Vagina (tissue), 2 donors: ENCODE data around the gene RPL22. TPM values are rescaled to one million over a fixed set of nuclear protein-coding genes. Genes with fewer than 3 reads are reported as not detected.

Experiments used
- DNase-seq, 2 donors: peaks; one replicate each; pipeline ENCODE4 v3.0.0-alpha.2; 2017; ENCODE audit errors: extremely low spot score in 2 of 2
- H3K27ac ChIP-seq: fragments of 200-600 bp; sonication (generic); one replicate; pipeline ENCODE4 v1.5.1; 2019
- H3K27me3 ChIP-seq: fragments of 200-600 bp; sonication (generic); one replicate; pipeline ENCODE4 v1.5.1; 2019
- H3K36me3 ChIP-seq, 2 donors: fragments of 200-600 bp; sonication (generic); one replicate each; pipeline ENCODE4 v1.5.1; 2017 to 2019
- H3K4me1 ChIP-seq: fragments of 200-600 bp; sonication (generic); one replicate; pipeline ENCODE4 v1.5.1; 2019
- H3K4me3 ChIP-seq, 2 donors: fragments of 200-600 bp; sonication (generic); 1 replicate in 1 of 2; 2 replicates in 1 of 2; pipeline ENCODE4 v1.5.1; 2016 to 2019
- H3K9me3 ChIP-seq: fragments of 200-600 bp; sonication (generic); one replicate; pipeline ENCODE4 v1.5.1; 2019
- POLR2A ChIP-seq, 2 donors: fragments of 450-650 bp; IDR thresholded peaks; one replicate each; pipeline ENCODE4 v1.6.1; 2017; ENCODE audit warnings: antibody characterized with exemption in 2 of 2, mild to moderate bottlenecking in 2 of 2, moderate library complexity in 2 of 2
- POLR2AphosphoS5 ChIP-seq, 2 donors: sonication (generic); formaldehyde crosslinking; IDR thresholded peaks; one replicate each; pipeline ENCODE4 v1.9.0; 2017; ENCODE audit warnings: antibody characterized with exemption in 2 of 2, mild to moderate bottlenecking in 2 of 2, low read depth in 1 of 2; ENCODE audit not compliant: insufficient read depth in 1 of 2
- intact Hi-C: fragments of 100-400 bp; cut with DNase I; formaldehyde crosslinking; loops from one replicate; pipeline ENCODE4 v1.15.1; 2023
- total RNA-seq: library from RNA; depleted of rRNA; stranded (reverse); fragments of >200 nt; gene quantifications from one replicate; pipeline ENCODE4 v1.2.3, GENCODE V29; 2016
- TF ChIP-seq, protein P1 (sequence below), 3 experiments: fragments of 450-650 bp in 2 of 3; fragments of 200-600 bp in 1 of 3; sonication (generic) in 1 of 3; IDR thresholded peaks; one replicate each; pipeline ENCODE4 v1.5.1; 2017 to 2019; ENCODE audit warnings: antibody characterized with exemption in 3 of 3, mild to moderate bottlenecking in 2 of 3, moderate library complexity in 2 of 3

Gene RPL22
- total RNA-seq, 1 donor from 2014 or later = 154 TPM

DNA sequence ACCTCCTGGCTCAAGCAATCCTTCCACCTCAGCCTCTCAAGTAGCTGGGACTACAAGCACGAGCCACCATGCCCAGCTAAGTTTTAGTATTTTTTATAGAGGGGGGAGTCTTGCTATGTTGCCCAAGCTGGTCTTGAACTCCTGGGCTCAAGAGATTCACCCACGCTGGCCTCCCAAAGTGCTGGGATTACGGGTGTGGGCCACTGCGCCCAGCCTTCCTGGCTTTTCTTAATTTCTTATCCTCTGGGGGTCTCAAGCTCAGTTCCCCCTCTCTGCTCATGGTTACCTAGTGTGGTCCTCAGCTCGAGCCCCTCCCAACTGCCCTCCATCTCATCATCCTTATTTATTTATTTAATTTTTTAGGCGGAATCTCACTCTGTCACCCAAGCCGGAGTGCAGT lies 2.9 kb upstream of the RPL22 start:
- Histone ChIP-seq H3K36me3 (peaks cover 0 to 2% of the 10 kb centered on the region in 2 donors), H3K4me1 (peaks cover 55% of the 10 kb centered on the region), H3K4me3 (no peak overlapping the region), H3K27ac (no peak overlapping the region), H3K9me3 (no peaks in the 10 kb centered on the region), H3K27me3 (no peaks in the 10 kb centered on the region)
- intact Hi-C loops = no loop called here
- TF ChIP-seq POLR2A (IDR thresholded peaks at IDR 0.05) (no peak), POLR2AphosphoS5 (IDR thresholded peaks at IDR 0.05; ENCODE audit: insufficient read depth in 1 of 2, low read depth in 1 of 2) (no peak)
- TF ChIP-seq, protein P1, sequence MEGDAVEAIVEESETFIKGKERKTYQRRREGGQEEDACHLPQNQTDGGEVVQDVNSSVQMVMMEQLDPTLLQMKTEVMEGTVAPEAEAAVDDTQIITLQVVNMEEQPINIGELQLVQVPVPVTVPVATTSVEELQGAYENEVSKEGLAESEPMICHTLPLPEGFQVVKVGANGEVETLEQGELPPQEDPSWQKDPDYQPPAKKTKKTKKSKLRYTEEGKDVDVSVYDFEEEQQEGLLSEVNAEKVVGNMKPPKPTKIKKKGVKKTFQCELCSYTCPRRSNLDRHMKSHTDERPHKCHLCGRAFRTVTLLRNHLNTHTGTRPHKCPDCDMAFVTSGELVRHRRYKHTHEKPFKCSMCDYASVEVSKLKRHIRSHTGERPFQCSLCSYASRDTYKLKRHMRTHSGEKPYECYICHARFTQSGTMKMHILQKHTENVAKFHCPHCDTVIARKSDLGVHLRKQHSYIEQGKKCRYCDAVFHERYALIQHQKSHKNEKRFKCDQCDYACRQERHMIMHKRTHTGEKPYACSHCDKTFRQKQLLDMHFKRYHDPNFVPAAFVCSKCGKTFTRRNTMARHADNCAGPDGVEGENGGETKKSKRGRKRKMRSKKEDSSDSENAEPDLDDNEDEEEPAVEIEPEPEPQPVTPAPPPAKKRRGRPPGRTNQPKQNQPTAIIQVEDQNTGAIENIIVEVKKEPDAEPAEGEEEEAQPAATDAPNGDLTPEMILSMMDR (IDR thresholded peaks at IDR 0.05) = no peak
- no peak for DNase-seq

DNA sequence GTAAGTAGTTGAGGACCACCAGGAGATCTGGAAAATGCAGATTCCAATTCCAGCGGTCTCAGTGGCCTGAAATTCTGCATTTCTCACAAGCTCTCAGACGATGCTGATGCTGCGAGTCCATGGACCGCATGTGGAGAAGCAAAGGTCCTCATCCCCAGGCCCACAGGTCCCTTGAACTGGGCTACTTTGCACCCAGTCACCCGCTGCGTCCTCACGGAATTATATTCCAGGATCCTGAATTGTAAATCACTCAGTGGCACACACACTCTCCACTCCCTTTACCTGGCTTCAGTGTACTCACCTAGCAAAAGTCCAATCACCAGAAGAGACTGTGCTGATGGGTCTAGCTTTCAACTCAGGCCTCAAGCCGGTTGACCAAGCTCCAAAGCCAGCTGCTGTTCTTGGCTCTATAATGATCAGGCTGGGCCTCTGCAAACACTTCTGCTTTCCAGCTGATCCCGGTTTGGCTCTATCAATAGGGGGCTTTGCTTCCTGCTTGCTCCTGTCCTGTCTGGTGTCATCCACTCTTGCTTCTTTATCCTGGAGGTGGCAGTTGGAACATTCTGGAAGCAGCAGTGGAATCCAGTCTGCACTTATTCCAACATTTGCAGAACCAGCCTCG lies 904 bp upstream of the RPL22 start:
- TF ChIP-seq POLR2A (IDR thresholded peaks at IDR 0.05) (no peak), POLR2AphosphoS5 (IDR thresholded peaks at IDR 0.05; ENCODE audit: insufficient read depth in 1 of 2, low read depth in 1 of 2) (no peak)
- TF ChIP-seq, protein P1 (IDR thresholded peaks at IDR 0.05) = no peak
- Histone ChIP-seq H3K27ac (peak overlapping the region; percentile 64), H3K4me3 (peak overlapping the region; percentile 92 to 100), H3K9me3 (no peaks in the 10 kb centered on the region), H3K27me3 (no peaks in the 10 kb centered on the region), H3K4me1 (peaks cover 43% of the 10 kb centered on the region), H3K36me3 (peaks cover 0 to 22% of the 10 kb centered on the region in 2 donors)
- intact Hi-C loops = no loop called here
- no peak for DNase-seq

DNA sequence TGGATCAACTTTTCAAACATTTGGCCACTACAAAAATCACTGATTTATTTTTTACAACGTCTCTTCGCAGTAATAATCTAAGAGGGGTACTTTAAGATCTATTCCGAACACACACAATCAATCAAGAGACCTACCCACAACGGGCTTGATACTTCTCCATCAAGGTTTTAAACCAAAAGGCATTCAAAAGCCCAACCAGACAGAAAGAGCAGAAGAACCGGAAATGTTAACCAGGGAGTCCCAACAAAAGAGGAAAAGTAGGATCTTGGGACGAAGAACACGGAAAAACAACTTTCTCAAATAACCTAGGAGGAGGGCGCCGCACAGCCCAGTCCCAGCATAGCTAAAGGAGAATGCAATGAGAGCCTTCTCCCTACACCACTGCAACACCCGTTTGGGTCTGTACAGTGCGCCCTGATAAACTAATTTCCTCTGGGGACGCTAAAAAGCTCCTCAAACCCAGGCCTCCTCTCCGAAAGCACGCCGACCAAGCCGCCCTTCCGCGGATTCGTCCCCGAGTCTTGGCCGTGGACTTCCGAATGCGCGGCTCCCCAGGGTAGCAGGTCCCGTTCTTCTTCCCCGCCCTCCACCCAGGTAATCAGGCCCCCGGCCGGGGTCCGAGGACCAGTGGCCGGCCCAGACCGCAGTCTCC lies 623 bp downstream of the RPL22 start:
- H3K9me3 ChIP-seq = no peaks in the 10 kb centered on the region
- H3K27ac ChIP-seq = peak overlapping the region; percentile 64
- H3K4me1 ChIP-seq = peaks cover 33% of the 10 kb centered on the region
- H3K27me3 ChIP-seq = no peaks in the 10 kb centered on the region
- TF ChIP-seq POLR2A (IDR thresholded peaks at IDR 0.05) = no peak
- TF ChIP-seq, protein P1 (IDR thresholded peaks at IDR 0.05) = no peak
- TF ChIP-seq POLR2AphosphoS5 (IDR thresholded peaks at IDR 0.05; ENCODE audit: insufficient read depth in 1 of 2, low read depth in 1 of 2) = no peak
- intact Hi-C loops = loop anchor here (5.0 kb wide), 1 partner anchor 206 kb away; the partner anchor contains the start of gene NPHP4
- peaks cover 0 to 37% of the 10 kb centered on the region in 2 donors for H3K36me3 ChIP-seq
- no peak for DNase-seq
- peak overlapping the region; percentile 92 to 100 for H3K4me3 ChIP-seq

DNA sequence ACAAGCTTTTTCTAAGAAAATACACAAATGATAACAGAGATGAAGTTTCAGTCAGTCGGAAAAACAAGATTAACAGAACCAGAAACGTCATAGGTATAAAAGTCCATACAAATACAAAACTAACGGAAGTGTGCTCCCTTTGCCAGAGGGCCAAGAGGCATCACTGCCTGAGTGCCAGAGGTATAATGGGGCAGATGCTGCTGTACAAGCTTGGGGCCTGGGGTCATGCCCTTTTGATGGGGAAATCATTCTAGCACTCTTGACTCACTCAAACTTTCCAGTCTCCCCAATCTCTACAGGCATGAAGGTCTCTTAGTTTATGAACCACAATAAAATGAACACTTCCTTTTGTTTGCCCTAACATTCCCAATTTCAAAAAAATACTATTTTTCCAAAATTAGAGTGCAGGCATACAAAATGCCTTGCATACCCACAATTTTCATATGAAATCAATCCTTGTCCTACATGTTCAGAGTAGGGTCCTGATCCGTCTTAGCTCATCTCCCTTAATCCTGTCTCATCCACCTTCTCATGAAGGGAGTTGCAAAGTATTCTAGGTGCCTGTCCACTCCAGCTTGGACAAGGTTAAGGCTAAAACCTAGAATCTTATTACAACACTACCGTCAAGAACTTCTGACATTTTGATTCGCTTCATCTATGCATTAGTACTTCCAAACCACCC lies 1.5 kb downstream of the RPL22 start:
- no peaks in the 10 kb centered on the region for H3K9me3 ChIP-seq
- peaks cover 0 to 46% of the 10 kb centered on the region in 2 donors for H3K36me3 ChIP-seq
- H3K27me3 ChIP-seq = no peaks in the 10 kb centered on the region
- peaks cover 33% of the 10 kb centered on the region for H3K4me1 ChIP-seq
- H3K4me3 ChIP-seq = peak overlapping the region; percentile 92 to 100
- TF ChIP-seq POLR2A (IDR thresholded peaks at IDR 0.05) = no peak
- no peak overlapping the region for H3K27ac ChIP-seq
- DNase-seq = no peak
- intact Hi-C loops = loop anchor here (5.0 kb wide), 1 partner anchor 206 kb away; the partner anchor contains the start of gene NPHP4

DNA sequence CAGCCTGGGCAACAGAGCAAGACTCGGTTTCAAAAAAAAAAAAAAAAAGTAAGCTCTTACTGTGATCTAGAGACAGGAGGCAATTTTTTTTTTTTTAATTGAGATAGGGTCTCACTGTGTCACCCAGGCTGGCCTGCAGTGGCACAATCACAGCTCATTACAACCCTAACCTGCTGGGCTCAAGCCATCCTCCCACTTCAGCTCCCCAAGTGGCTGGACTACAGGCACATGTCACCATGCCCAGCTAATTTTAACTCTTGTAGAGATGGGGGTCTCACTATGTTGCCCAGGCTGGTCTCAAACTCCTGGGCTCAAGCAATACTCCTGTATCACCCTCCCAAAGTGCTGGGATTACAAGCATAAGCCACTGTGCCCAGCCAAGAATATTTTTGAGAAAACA lies 7.4 kb downstream of the RPL22 start:
- no peak overlapping the region for H3K27ac ChIP-seq
- peaks cover 4% of the 10 kb centered on the region for H3K4me1 ChIP-seq
- TF ChIP-seq POLR2A (IDR thresholded peaks at IDR 0.05) (no peak), POLR2AphosphoS5 (IDR thresholded peaks at IDR 0.05; ENCODE audit: insufficient read depth in 1 of 2, low read depth in 1 of 2) (no peak)
- TF ChIP-seq, protein P1 (IDR thresholded peaks at IDR 0.05) = no peak
- DNase-seq = no peak
- intact Hi-C loops = no loop called here
- no peaks in the 10 kb centered on the region for H3K27me3 ChIP-seq
- peaks cover 0 to 85% of the 10 kb centered on the region in 2 donors for H3K36me3 ChIP-seq
- no peak overlapping the region for H3K4me3 ChIP-seq
- no peaks in the 10 kb centered on the region for H3K9me3 ChIP-seq
